ENCODE results near the gene PLEKHA6.
A peak's percentile ranks its signal among the peaks of the same experiment; 100 is the strongest.

PLEKHA6 gene

DNA sequence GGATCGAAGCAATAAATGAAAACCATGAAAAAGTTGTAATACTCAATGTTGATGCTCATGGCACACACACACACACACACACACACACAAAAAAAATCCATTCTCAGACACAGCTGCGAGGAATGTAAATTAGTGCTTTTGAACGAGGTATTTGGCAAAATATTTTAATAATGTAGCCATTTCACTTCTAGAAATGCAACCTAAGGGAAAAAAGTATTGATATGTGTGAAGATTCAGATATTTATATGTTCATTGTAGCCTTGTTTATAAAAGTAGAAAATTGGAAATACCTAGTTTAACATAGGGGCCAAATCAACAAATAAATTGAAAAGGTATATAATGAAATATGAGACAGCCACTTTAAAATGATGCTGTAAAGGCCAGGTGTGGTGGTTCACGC, 3.8 kb downstream of the PLEKHA6 start:
- no peak for DNase-seq

DNA sequence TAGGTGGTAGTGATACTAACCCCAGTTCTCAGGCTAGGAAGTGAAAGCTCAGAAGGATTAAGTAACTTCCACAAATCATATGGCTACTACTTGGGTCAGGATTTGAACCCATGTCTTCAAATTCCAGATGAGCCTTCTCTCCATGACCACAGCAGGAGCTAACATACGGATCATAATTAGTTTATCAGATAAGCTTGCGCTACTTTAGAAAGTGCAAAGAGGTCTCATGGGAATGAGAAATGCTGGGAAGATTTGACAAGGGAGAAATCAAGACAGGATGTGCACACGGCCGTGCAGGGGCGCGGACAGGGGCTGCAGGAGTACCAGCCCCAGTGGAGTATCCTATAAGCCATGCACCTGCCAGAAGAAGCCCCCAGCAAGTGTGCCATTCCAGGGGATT, 5.2 kb downstream of the PLEKHA6 start:
- no peak for DNase-seq

DNA sequence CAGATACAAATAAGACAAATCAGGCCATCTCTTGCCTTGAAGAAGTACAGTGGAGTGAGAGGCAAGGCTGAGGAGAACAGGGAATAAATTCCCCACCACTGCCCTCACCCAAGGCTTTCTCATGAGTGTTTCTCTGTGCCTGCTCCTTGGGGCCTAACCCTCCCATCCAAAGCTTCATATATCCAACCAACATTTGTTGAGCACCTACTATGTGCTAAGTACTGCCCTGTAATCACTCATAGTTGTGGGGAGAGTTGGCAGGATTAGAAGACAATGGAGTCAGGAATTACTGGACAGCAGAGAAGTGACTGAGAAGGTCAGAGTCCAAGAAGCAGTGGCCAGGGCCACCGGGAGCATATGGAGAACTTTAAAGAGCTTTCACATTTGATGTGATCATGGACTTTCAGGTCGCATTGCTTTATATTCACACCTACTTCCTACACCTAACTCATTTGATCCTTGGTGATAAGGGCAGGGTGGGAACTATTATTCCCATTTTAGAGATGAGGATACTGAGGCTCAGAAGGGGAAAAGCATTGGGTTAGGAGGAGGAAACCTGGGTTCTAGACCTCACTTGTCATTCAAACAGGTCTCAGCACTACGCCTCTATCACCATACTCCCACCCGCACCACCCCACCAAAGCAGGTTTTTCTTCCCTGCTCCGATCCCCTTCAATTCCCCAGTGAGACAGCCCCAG, 6.4 kb downstream of the PLEKHA6 start:
- no peak for DNase-seq

DNA sequence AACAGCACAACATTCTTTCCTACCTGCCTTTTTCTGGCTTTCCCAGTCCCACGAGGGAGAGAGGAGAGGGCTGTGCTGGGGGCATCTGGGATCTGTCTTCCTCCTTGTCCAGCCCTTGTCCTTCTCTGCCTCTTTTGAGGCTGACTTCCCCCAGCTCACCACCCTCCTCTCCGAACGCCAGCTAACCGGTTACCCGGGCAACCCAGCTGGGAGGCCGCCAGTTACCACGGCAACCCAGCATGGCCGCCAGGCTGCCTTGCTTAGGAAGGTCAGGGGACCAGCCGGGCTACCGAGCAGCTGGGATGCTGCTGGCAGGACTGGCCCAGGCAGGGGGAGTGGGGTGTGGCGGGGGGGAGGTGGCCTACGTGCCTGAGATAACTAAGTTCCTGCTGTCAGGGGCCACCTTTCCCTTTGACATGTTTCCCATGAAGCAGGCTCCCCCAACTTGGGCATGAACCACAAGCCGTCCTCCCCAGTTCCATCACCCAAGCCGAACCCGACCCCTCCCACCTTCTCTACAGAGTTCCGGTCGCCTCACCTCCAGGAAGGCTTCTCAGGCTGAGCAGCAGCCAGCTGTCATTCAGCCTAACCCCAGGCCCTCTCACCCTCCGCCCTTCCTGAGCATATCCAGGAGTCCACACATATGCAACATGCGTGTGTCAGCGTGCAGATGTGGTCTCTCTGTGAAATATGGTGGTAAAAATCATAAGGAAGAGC, 8.7 kb downstream of the PLEKHA6 start:
- peak in 2 of 3 donors; percentile 34 to 43 for DNase-seq

DNA sequence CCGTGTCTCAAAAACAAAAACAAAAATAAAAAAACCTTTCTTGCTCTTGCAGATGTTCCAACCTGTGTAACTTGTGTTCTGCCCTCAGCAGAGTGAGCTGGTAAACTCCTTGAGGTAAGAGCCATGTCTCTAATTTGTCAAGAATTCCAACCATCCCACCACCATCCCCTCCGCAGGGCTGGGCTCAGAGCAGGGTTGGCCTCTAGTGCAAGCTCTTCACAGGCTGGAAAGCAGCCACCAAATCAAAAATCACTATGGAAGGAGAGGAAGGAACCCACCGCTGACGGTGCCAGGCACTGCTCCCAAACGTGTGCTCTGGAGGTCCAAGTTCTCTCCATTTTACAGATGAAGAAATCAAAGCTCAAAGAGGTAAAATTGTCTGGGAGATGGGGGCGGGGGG, 9.4 kb downstream of the PLEKHA6 start:
- DNase-seq = no peak

DNA sequence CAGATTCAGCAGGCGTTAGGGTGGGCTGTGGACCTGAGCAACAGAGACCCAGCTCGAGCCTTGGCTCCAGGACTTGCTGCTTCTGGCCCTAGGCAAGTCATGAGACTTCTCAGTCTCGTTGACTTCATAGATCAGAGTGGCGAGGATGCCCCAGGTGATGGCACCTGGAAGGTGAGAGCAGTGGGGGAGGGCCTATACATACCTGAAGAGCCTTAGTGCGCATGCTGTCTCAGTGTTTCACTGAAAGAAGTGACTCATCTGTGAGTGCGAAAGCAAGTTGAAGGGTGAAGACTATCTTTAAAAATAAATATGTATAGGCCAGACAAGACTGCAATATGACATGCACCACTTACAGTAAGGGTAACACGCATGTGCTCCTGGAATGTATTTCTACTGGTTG, 10.1 kb downstream of the PLEKHA6 start:
- no peak for DNase-seq

DNA sequence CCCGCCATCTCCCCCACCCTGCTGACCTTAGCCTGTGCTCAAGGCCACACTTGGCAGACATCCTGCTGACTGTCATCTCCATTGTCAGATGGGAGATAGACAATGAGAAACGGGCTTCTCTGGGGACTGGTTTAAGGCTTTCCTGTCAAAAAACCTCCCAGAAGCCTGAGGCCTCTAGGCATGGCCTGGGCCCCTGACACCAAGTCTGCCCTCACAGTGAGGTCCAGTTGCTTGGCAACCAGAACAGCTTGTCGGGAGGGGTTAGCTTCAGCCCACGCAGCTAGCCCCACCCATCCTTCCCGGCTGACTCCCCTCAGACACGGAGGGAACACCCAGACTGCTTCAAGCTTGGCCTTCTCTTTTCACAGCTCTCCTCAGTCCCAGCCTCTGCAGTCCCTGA, 11.0 kb downstream of the PLEKHA6 start:
- no peak for DNase-seq

DNA sequence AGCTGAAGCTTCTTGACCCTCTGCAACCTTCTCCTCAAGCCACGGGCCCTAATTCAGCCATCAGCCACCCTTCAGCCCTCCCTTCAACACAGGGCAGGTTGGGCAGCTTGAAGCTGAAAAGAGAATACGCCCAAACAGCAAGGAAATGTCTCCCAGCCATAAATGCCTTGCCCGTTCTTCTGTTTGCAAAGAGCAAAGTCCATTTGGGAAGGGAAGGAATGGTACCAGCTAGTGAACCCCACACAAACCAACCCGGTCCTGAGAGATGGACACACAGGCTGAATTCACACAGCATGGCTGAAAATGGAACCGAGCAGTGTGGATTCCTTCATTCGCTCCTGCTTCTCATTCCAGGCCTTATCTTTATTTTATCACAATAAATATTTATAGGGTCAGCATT, 11.5 kb downstream of the PLEKHA6 start:
- no peak for DNase-seq

DNA sequence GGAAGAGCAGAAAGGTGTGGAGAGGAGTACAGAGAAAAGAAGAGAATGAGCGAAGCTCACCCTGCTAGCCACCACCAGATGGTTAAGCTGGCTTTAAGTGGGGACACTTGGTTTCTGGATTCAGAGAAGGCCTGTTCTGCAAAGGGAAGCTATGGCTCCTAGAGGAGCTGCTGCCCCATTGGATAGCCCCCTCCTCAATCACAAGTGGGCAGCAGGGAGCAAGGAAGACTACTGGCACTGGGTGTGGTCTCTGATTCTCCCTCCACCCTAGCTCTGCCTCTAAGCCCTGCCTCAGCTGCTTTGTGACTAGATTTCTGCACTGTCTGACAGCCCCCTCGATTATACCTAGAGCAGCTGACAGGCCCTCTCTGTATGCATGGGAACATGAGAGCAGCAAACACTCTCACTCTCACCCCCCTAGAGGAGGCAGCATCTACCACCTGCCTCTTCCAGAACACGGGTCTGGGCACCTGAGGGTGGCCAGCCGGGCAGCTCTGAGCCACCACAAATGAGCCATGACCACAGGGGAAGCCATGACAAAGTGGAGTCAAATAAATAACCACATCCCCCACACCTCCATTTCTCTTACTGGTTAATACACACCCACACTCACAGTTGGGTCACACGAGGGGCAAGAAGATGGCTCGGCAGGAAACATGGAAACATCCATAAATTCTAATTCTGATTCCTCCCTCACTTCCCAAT, 13.6 kb downstream of the PLEKHA6 start:
- no peak for DNase-seq

DNA sequence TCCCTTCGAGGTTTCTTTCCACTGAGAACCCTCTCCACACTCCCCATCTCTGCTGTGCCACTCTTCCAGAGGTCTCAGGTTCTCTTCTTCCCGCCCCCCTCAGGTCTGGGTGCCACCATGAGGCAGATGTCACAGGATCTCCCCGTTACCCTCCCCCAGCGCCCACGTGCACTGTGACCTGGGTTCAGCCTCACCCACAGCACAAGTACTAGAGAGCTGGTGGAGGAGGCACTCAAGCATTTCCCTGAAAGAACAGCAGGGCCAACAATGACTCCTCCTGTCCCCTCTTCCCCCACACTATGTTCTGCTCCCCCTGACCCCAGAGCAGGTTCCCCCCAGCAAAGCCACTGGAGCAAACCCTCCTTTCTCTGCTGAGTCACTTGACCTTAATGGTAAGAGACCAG, 14.3 kb downstream of the PLEKHA6 start:
- DNase-seq = no peak

DNA sequence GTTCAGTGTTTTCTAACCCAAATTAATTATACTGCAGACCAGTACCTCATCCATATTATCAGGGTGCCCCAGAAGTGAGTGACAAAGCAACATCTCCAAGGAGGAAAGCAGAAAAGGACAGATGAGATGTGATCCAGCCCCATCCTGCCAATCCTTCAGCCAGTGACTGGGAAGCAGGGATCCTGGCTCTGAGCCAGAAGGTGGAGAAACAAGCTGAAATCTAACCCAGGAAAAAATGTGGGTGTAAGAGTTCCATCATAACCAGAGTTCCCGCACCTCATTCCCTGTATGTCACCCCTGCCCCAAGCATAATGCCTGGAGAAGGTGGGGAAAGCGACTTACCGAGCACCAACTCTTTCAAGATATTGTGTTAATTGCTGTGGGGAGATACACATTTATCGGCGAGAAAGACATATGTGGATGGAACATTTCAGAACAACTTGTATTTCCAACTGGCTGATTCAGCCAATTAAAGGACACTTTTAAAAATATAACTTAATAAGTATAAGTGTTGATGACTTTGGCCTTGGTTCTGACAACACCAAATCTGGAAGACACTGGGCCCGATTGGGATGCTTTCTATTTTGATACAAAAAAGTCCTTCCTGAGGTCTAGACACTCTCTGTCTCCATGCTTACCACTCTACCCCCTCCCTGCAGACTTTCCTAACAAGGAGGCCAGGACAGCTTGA, 14.9 kb downstream of the PLEKHA6 start:
- DNase-seq = no peak

DNA sequence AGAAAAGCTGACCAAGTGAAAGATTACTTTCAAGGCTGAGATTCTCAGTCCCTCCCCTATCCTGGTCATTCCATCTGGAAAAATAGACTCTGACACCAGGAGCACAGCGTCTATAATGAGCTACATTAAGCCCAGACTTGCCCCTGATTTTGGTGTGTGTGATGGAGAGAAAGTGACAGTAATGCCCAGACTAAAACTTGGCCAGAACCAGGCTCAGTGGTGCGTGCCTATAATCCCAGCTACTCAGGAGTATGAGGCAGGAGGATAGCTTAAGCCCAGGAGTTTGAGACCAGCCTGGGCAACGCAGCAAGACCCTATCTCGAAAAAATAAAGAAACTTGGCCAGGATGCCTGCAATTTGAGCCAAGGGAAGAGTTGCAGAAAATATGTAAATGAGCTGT, 15.9 kb downstream of the PLEKHA6 start:
- DNase-seq = no peak

DNA sequence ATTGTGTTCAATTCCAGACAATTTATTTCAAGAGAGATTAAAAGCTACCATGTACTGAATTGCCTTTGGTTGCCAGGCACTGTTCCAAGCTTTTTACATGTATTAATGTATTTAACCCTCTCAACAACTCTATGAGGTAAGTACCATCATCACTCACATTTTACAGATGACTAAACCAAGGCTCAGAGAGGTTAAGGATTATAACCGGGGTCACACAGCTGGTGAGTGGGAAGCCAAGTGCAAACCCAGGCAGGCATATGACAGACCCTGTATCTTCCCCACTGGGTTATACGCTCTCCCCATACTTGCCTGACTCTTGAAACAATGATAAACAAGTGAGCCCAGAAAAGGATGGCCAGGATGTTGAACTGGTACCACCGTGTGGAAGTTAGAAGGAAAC, 16.5 kb downstream of the PLEKHA6 start:
- no peak for DNase-seq

DNA sequence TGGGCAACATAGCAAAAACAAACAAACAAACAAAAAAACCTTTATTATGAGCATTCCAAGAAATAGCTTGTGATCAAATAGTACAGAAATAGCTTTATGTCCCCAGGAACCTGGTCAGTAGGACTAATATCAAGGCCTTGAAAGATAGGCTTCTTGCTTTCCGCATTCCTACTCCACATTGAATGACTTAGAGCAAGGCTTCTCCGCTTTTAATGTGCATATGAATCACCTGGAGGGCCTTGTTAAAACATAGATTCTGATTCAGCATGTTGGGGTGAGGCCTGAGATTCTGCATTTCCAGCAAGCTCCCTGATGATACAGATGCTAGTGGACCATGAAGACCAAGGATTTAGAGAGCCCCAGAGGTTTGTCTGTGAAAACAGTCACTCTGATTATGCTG, 17.4 kb downstream of the PLEKHA6 start:
- no peak for DNase-seq

DNA sequence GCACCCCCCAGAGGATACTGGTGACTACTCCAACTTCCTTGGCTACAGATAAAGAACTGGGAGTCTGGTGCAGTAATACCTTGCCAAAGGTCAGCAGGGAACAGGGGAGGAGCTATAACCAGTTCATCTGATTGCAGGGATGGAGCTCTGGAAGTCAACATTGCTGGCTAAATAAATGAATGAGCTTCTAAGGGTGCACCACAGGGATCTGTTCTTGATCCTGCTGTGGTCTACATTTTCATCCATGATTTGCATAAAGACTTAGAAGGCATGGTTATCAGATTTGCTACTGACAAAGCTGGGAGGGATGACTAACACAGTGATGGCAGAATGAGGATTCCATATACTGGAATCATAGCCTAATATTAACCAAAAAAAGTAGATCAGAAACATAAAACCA, 18.3 kb downstream of the PLEKHA6 start:
- no peak for DNase-seq

DNA sequence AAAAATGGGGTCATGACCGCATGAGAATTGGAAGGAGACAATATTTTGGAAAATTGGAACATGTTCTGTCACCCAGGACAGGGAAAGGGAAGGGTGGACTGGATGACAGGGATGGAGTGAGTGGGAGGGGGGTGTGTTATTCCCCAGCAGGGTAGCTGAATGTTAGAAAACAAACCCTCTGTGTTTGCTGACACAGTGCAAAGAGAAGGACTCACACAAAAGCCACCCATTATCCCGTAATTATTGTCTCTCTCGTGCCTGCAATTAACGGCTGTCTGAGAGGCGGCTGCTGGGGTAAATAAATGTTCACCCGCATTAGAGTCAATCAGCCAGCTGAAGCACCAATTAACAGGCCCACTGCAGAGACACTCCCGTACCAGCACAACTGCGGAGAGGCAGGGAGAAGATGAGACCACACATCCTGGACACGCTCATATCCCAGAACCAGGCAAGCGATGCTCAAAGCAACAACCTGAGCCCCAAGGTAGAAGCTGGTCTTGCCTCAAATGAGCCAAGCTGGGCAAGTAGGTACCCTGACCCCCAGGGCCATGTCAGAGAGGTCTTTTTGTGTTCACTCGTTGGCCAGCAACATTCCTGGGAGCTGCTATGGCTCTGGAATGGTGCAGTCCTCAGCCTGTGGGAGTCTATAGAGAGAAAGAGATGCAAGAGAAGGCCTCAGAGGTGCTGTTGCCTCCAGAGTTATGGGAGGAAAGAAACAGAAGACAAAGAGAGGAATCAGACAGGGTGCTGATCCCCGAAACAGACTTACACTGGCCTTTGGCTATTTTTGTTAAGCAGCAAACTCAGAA, 19.4 kb downstream of the PLEKHA6 start:
- DNase-seq = no peak

DNA sequence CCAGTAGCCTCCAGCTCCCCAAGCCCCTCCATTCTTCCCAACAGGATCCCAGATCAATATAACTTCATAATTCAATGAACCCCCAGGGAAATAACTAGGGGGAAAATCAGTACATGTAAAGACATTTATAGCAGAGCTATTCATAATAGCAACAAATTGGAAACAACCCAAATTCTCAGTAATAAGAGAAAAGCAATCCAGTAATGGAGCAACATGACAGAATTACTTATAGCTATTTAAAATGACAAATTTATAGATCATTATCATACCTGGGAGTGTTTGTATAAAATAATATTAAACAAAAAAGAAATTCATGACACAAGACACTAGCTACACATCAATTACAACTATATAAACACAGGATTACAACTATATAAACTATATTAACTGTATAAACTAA, 20.2 kb downstream of the PLEKHA6 start:
- DNase-seq = no peak

DNA sequence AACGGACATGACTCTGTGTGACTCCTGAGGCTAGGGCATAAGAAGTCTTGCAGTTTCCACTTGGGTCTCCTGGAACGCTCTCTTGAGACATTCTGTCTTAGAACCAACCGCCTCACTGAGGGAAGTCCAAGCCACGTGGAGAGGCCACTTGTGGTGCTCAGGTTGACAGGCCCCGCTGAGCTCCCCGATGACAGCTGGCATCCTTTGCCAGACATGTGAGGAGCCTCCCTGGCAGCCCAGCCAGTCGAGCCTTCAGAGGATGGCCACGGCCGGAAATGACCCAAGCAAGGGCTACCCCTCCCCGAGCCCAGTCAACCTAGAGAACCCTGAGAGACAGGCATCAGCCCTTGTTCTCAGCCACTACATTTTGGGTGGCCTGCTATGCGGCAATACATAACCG, 20.7 kb downstream of the PLEKHA6 start:
- no peak for DNase-seq

DNA sequence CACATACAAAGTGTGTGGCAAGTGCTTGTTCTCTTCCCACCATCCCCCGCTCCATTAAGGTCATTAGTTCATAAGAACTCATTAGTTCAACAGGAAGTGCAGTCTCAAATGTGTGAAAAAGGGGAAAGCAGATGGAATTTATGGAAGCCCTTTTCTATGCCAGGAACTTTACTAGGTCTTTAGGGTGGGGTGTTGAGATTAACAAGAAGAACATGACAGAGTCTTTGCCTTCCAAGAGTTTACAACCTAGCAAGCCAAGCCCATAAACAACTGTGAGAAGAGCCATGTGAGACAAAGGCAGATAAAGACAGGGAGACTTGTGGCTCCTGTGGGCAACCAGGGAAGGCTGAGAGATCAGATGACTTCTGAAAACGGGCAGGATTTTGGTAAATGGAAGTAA, 21.4 kb downstream of the PLEKHA6 start:
- DNase-seq = no peak

DNA sequence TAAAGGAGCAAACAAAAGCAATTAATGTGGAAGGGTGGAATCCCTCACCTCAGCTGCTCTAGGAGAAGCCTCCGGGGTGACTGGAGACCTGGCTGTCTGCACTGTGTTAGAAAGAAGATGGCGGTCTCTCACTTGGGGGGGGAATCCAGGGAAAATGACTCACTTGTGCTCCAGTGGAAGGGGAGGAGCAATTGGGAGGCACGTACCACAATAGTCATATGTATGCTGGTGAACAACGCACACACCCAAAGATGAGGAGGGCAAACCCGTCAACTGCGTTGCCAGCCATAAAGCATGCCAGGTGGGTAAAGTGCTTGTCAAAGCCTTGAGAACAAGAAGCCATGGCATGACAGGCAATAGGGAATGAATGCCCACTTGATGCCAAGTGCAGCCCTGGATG, 22.1 kb downstream of the PLEKHA6 start:
- DNase-seq = no peak

DNA sequence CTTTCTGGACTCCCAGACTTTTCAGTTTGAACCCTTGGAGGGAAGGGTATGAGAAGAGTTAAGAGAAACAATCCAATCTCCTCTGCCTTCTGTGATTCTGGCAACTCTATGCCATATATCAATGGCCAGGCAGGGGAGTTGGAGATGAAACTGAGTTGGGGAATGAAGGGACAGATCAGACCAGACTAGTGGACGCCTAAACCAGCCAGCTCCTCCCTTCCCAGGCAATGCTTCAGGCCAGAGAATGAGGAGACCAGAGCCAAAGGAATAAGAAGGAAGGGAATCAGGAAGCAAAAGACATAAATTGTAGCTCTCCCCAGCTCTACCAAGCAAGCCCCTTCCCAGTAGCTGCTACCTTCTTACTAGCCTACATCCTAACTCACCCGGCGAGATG, 22.7 kb downstream of the PLEKHA6 start:
- no peak for DNase-seq

DNA sequence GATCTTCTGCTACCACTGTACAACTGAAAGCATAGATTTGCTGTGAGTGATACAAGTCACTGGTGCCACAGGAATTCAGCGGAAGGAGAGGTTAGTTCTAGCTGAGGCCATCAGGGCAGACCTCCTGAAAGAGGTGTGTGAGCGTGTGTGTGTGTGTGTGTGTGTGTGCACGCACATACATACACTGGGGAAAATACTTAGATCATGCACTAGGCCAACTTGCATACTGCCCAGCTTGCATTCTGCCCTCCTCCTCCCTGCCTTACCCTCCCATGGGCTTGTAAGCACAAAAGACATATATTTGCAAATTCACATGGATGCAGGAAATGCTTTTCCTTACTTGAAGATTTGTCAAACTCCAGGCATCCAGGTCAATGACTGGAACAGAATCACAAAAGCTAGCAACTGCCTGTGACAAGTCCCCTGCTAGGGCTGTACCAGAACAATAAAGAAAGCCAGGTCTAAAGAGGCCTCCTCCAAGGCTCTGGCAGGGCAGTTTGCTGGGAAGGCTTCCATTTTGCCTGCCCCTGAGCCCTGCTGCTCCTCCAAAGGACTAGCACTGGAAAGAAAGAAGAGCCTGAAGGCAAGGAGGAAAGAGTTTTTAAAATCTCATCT, 23.2 kb downstream of the PLEKHA6 start:
- DNase-seq = no peak
